Immature natural killer cell (primary cell): Measurements from ENCODE around the gene UBAC2. TPM values are rescaled to one million over a fixed set of nuclear protein-coding genes. Genes with fewer than 3 reads are reported as not detected.
"Not testable (repeated sequence)": the region's sequence is repeated elsewhere in the genome, so short reads cannot be mapped to it uniquely, and the experiment has no call there.

Experiments
- DNase-seq, 3 donors: peaks; one replicate each; pipeline ENCODE4 v3.0.0; 2022; ENCODE audit warnings: mixed read lengths in 1 of 3
- H3K27ac Mint-ChIP-seq, 6 donors: one replicate each; pipeline ENCODE4 v1.8.0; 2020; ENCODE audit warnings: mixed read lengths in 6 of 6, mild to moderate bottlenecking in 5 of 6, inconsistent platforms in 4 of 6, moderate library complexity in 3 of 6
- H3K27me3 Mint-ChIP-seq, 3 donors: one replicate each; pipeline ENCODE4 v1.8.0; 2020 to 2021; ENCODE audit warnings: low read depth in 3 of 3, mild to moderate bottlenecking in 3 of 3, mixed read lengths in 3 of 3, moderate library complexity in 3 of 3, inconsistent platforms in 1 of 3
- H3K36me3 Mint-ChIP-seq, 3 donors: one replicate each; pipeline ENCODE4 v1.8.0; 2020; ENCODE audit warnings: mixed read lengths in 3 of 3, inconsistent platforms in 2 of 3, mild to moderate bottlenecking in 2 of 3
- H3K4me1 Mint-ChIP-seq, 2 donors: one replicate each; pipeline ENCODE4 v1.8.0; 2020; ENCODE audit warnings: inconsistent platforms in 2 of 2, mild to moderate bottlenecking in 2 of 2, mixed read lengths in 2 of 2, moderate library complexity in 1 of 2
- H3K4me3 Mint-ChIP-seq, 5 donors: one replicate each; pipeline ENCODE4 v1.8.0; 2020; ENCODE audit warnings: mild to moderate bottlenecking in 5 of 5, mixed read lengths in 5 of 5, inconsistent platforms in 3 of 5, moderate library complexity in 3 of 5
- H3K9me3 Mint-ChIP-seq, 6 donors: one replicate each; pipeline ENCODE4 v1.8.0; 2020; ENCODE audit warnings: mild to moderate bottlenecking in 6 of 6, mixed read lengths in 6 of 6, inconsistent platforms in 4 of 6, moderate library complexity in 3 of 6
- polyA plus RNA-seq, 3 donors: library from polyadenylated mRNA; unstranded; fragments of 300-500 nt; fragmentation: Illumina TruSeq; gene quantifications; one replicate each; pipeline ENCODE4 v1.2.3, GENCODE V29; 2021

Gene UBAC2
- polyA plus RNA-seq, 3 donors from 2014 or later: 114 to 130 (median 115) TPM

GRCh38 chr13:99193152-99193551 lies 7.5 kb upstream of the UBAC2 start:
- H3K36me3 Mint-ChIP-seq: no peaks in the 10 kb centered on the region
- no peak overlapping the region for H3K4me3 Mint-ChIP-seq
- H3K9me3 Mint-ChIP-seq: no peaks in the 10 kb centered on the region
- H3K27ac Mint-ChIP-seq: no peak overlapping the region
- H3K27me3 Mint-ChIP-seq: no peaks in the 10 kb centered on the region
- peaks cover 5 to 17% of the 10 kb centered on the region in 2 donors for H3K4me1 Mint-ChIP-seq
- no peak for DNase-seq

GRCh38 chr13:99196466-99197116 lies 4.1 kb upstream of the UBAC2 start:
- no peaks in the 10 kb centered on the region for H3K36me3 Mint-ChIP-seq
- H3K4me1 Mint-ChIP-seq: peaks cover 21 to 27% of the 10 kb centered on the region in 2 donors
- H3K27me3 Mint-ChIP-seq: peaks cover 6 to 16% (median 11%) of the 10 kb centered on the region in 3 donors
- peak in 2 of 3 donors; percentile 34 to 47 for DNase-seq
- peak overlapping the region in 2 of 6 donors; percentile 20 for H3K27ac Mint-ChIP-seq
- no peak overlapping the region for H3K4me3 Mint-ChIP-seq
- H3K9me3 Mint-ChIP-seq: no peaks in the 10 kb centered on the region

GRCh38 chr13:99197117-99197651 lies 3.5 kb upstream of the UBAC2 start:
- Mint-ChIP-seq H3K9me3 (no peaks in the 10 kb centered on the region), H3K4me3 (no peak overlapping the region), H3K27me3 (peaks cover 6 to 17% (median 11%) of the 10 kb centered on the region in 3 donors), H3K27ac (peak overlapping the region in 2 of 6 donors; percentile 20), H3K36me3 (no peaks in the 10 kb centered on the region), H3K4me1 (peaks cover 20 to 27% of the 10 kb centered on the region in 2 donors)
- DNase-seq: no peak

GRCh38 chr13:99199541-99200431 lies 868 bp upstream of the UBAC2 start:
- Mint-ChIP-seq H3K27ac (peak overlapping the region; percentile 90 to 99 (median 96)), H3K4me1 (peaks cover 45 to 50% of the 10 kb centered on the region in 2 donors), H3K9me3 (no peaks in the 10 kb centered on the region), H3K4me3 (peak overlapping the region; percentile 92 to 97 (median 95)), H3K36me3 (no peaks in the 10 kb centered on the region), H3K27me3 (peaks cover 9 to 24% (median 14%) of the 10 kb centered on the region in 3 donors)
- DNase-seq: no peak

GRCh38 chr13:99203601-99204579 lies 3.2 kb downstream of the UBAC2 start:
- Mint-ChIP-seq H3K27ac (peak overlapping the region; percentile 58 to 90 (median 82)), H3K27me3 (peaks cover 11 to 27% (median 17%) of the 10 kb centered on the region in 3 donors)

GRCh38 chr13:99205621-99206220 lies 5.1 kb downstream of the UBAC2 start:
- H3K4me1 Mint-ChIP-seq: peaks cover 73 to 82% of the 10 kb centered on the region in 2 donors
- H3K27me3 Mint-ChIP-seq: peaks cover 5 to 17% (median 6%) of the 10 kb centered on the region in 3 donors
- H3K9me3 Mint-ChIP-seq: no peaks in the 10 kb centered on the region
- H3K36me3 Mint-ChIP-seq: peaks cover 0 to 5% (median 4%) of the 10 kb centered on the region in 3 donors
- DNase-seq: no peak
- H3K4me3 Mint-ChIP-seq: peak overlapping the region in 3 of 5 donors; percentile 15 to 81 (median 57)
- H3K27ac Mint-ChIP-seq: peak overlapping the region in 4 of 6 donors; percentile 82 to 88 (median 84)

More at GRCh38 chr13:99203601-99204579, 3.2 kb downstream of the UBAC2 start:
- Mint-ChIP-seq H3K36me3 (peaks cover 0 to 5% (median 4%) of the 10 kb centered on the region in 3 donors), H3K4me1 (peaks cover 75 to 86% of the 10 kb centered on the region in 2 donors), H3K9me3 (no peaks in the 10 kb centered on the region), H3K4me3 (peak overlapping the region; percentile 58 to 82 (median 70))
- no peak for DNase-seq

- peak overlapping the region in 1 of 5 donors; percentile 15 for H3K4me3 Mint-ChIP-seq
- H3K36me3 Mint-ChIP-seq: peaks cover 0 to 5% (median 4%) of the 10 kb centered on the region in 3 donors
- H3K27ac Mint-ChIP-seq: peak overlapping the region in 5 of 6 donors; percentile 32 to 88 (median 82)
- H3K4me1 Mint-ChIP-seq: peaks cover 75 to 85% of the 10 kb centered on the region in 2 donors
- no peaks in the 10 kb centered on the region for H3K9me3 Mint-ChIP-seq
- peaks cover 5 to 14% (median 6%) of the 10 kb centered on the region in 3 donors for H3K27me3 Mint-ChIP-seq
- no peak for DNase-seq
Measured at GRCh38 chr13:99206226-99206625, 5.6 kb downstream of the UBAC2 start.

- peaks cover 0 to 5% (median 4%) of the 10 kb centered on the region in 3 donors for H3K36me3 Mint-ChIP-seq
- peaks cover 5 to 11% (median 6%) of the 10 kb centered on the region in 3 donors for H3K27me3 Mint-ChIP-seq
- H3K4me3 Mint-ChIP-seq: peak overlapping the region in 1 of 5 donors; percentile 44
- no peaks in the 10 kb centered on the region for H3K9me3 Mint-ChIP-seq
- H3K27ac Mint-ChIP-seq: peak overlapping the region; percentile 32 to 84 (median 54)
- DNase-seq: no peak
- peaks cover 76 to 85% of the 10 kb centered on the region in 2 donors for H3K4me1 Mint-ChIP-seq
Measured at GRCh38 chr13:99206873-99207272, 6.2 kb downstream of the UBAC2 start.

GRCh38 chr13:99207511-99207910 lies 6.9 kb downstream of the UBAC2 start:
- no peak overlapping the region for H3K4me3 Mint-ChIP-seq
- DNase-seq: no peak
- H3K36me3 Mint-ChIP-seq: peaks cover 0 to 5% (median 4%) of the 10 kb centered on the region in 3 donors
- H3K27ac Mint-ChIP-seq: peak overlapping the region; percentile 4 to 84 (median 42)
- H3K9me3 Mint-ChIP-seq: no peaks in the 10 kb centered on the region
- H3K4me1 Mint-ChIP-seq: peaks cover 72 to 85% of the 10 kb centered on the region in 2 donors
- peaks cover 5 to 9% (median 6%) of the 10 kb centered on the region in 3 donors for H3K27me3 Mint-ChIP-seq

GRCh38 chr13:99208185-99208584 lies 7.5 kb downstream of the UBAC2 start:
- Mint-ChIP-seq H3K36me3 (peaks cover 0 to 5% (median 4%) of the 10 kb centered on the region in 3 donors), H3K4me1 (peaks cover 67 to 82% of the 10 kb centered on the region in 2 donors), H3K4me3 (no peak overlapping the region), H3K27me3 (peaks cover 5 to 9% (median 6%) of the 10 kb centered on the region in 3 donors), H3K9me3 (no peaks in the 10 kb centered on the region), H3K27ac (peak overlapping the region in 2 of 6 donors; percentile 32 to 63)
- no peak for DNase-seq

GRCh38 chr13:99208845-99209527 lies 8.3 kb downstream of the UBAC2 start:
- H3K36me3 Mint-ChIP-seq: peaks cover under 1 to 5% (median 4%) of the 10 kb centered on the region in 3 donors
- H3K9me3 Mint-ChIP-seq: no peaks in the 10 kb centered on the region
- no peak for DNase-seq
- H3K27ac Mint-ChIP-seq: peak overlapping the region; percentile 22 to 76 (median 66)
- H3K27me3 Mint-ChIP-seq: peaks cover 5 to 9% (median 6%) of the 10 kb centered on the region in 3 donors
- peaks cover 61 to 75% of the 10 kb centered on the region in 2 donors for H3K4me1 Mint-ChIP-seq
- H3K4me3 Mint-ChIP-seq: no peak overlapping the region

GRCh38 chr13:99210627-99211026 lies 10.0 kb downstream of the UBAC2 start:
- not testable (repeated sequence) for DNase-seq, H3K27me3 Mint-ChIP-seq, H3K36me3 Mint-ChIP-seq, H3K4me3 Mint-ChIP-seq, H3K9me3 Mint-ChIP-seq
- Mint-ChIP-seq H3K4me1 (peaks cover 61 to 75% of the 10 kb centered on the region in 2 donors), H3K27ac (peak overlapping the region in 3 of 6 donors; percentile 6 to 33 (median 12))
